ENCODE results near the gene CADPS2.

GRCh38 chr7:122544463-122544862 is 341.8 kb downstream of the CADPS2 start:
- no peak for TF ChIP-seq EZH2 (optimal IDR thresholded peaks at IDR 0.05; ENCODE audit: low read depth, low read length)
- no peak for TF ChIP-seq EZH2phosphoT487 (IDR thresholded peaks at IDR 0.05; ENCODE audit: low read length)
- TF ChIP-seq CTCF (IDR thresholded peaks at IDR 0.05; ENCODE audit: low read length): no peak

All from MM.1S (cell line).